GM19467 (cell line): ENCODE measurements around the gene PLXDC1.

Experiments used
- ATAC-seq: cut with Tn5 transposase; IDR thresholded peaks from one replicate; pipeline ENCODE4 v1.9.1; 2021; ENCODE audit warnings: mild to moderate bottlenecking, moderate library complexity; ENCODE audit not compliant: unreplicated experiment

PLXDC1 gene

GRCh38 chr17:39018267-39019134 is 132.9 kb downstream of the PLXDC1 start:
- no peak for ATAC-seq

- no peak for ATAC-seq
Measured at GRCh38 chr17:39016193-39017153, 135.0 kb downstream of the PLXDC1 start.

- no peak for ATAC-seq
Measured at GRCh38 chr17:39015546-39015935, 135.9 kb downstream of the PLXDC1 start.

- no peak for ATAC-seq
Measured at GRCh38 chr17:39014795-39015545, 136.5 kb downstream of the PLXDC1 start.

GRCh38 chr17:39014044-39014794 is 137.2 kb downstream of the PLXDC1 start:
- ATAC-seq = no peak
